Astrocyte (in vitro differentiated cells and primary cell): ENCODE results near the gene ARPC4.

ENCODE experiments used
- CTCF ChIP-seq: IDR thresholded peaks from 2 replicates; pipeline ENCODE4 v1.5.1; 2011; ENCODE audit warnings: low read depth, mild to moderate bottlenecking, inconsistent platforms, low read length, moderate library complexity; ENCODE audit not compliant: insufficient read depth
- EZH2 ChIP-seq: IDR thresholded peaks from 2 replicates; pipeline ENCODE4 v1.6.1; 2012; ENCODE audit warnings: mild to moderate bottlenecking, low read length, inconsistent platforms; ENCODE audit not compliant: insufficient read depth

- TF ChIP-seq CTCF, result no peak
- no peak for TF ChIP-seq EZH2
Observed at GRCh38 chr3:9818666-9819335, 25.9 kb downstream of the ARPC4 start.
